Esophagus squamous epithelium (tissue), 5 donors: ENCODE data around the gene ZNF415. TPM values are rescaled to one million over a fixed set of nuclear protein-coding genes. Genes with fewer than 3 reads are reported as not detected.
"Not testable (repeated sequence)": the region's sequence is repeated elsewhere in the genome, so short reads cannot be mapped to it uniquely, and the experiment has no call there.

ENCODE experiments used
- DNase-seq: peaks from one replicate; lab custom pipeline; 2025; lab: John Stamatoyannopoulos, UW
- H3K27ac ChIP-seq, 4 donors: fragments of 200-600 bp; sonication (generic); one replicate each; pipeline ENCODE4 v1.5.1; 2016 to 2019; ENCODE audit warnings: mild to moderate bottlenecking in 1 of 4
- H3K27me3 ChIP-seq, 4 donors: fragments of 200-600 bp; sonication (generic); 1 replicate in 3 of 4; 2 replicates in 1 of 4; pipeline versions ENCODE4 v1.5.1 to v1.6.0; 2017 to 2021; ENCODE audit warnings: antibody characterized with exemption in 1 of 4
- H3K36me3 ChIP-seq, 3 donors: fragments of 200-600 bp; sonication (generic); one replicate each; pipeline ENCODE4 v1.5.1; 2016 to 2019
- H3K4me1 ChIP-seq, 3 donors: fragments of 200-600 bp; sonication (generic); one replicate each; pipeline ENCODE4 v1.5.1; 2017 to 2019
- H3K4me3 ChIP-seq, 4 donors: fragments of 200-600 bp; sonication (generic); 1 replicate in 3 of 4; 2 replicates in 1 of 4; pipeline ENCODE4 v1.5.1; 2016 to 2019; ENCODE audit warnings: mild to moderate bottlenecking in 2 of 4, moderate library complexity in 1 of 4
- H3K9me3 ChIP-seq, 3 donors: fragments of 200-600 bp; sonication (generic); one replicate each; pipeline ENCODE4 v1.5.1; 2016 to 2019
- POLR2A ChIP-seq, 4 donors: fragments of 450-650 bp; IDR thresholded peaks; one replicate each; pipeline ENCODE4 v1.6.1; 2017; ENCODE audit warnings: antibody characterized with exemption in 4 of 4, mild to moderate bottlenecking in 4 of 4, moderate library complexity in 3 of 4
- WGBS, 2 donors: methylation state at CpG; one replicate each; pipeline ENCODE4 v1.1.5; 2018; 5-methylcytosine and 5-hydroxymethylcytosine counted together
- intact Hi-C: fragments of 100-400 bp; cut with DNase I; formaldehyde crosslinking; loops from one replicate; pipeline ENCODE4 v1.15.0; 2022
- total RNA-seq, 4 donors: library from RNA; depleted of rRNA; stranded (reverse); fragments of >200 nt; gene quantifications; one replicate each; pipeline ENCODE4 v1.1.0, GENCODE V29; 2016
- TF ChIP-seq, protein P1 (sequence below), 6 experiments: fragments of 450-650 bp in 4 of 6; fragments of 200-600 bp in 2 of 6; sonication (generic) in 2 of 6; IDR thresholded peaks; one replicate each; pipeline ENCODE4 v1.5.1; 2016 to 2019; ENCODE audit warnings: antibody characterized with exemption in 6 of 6, mild to moderate bottlenecking in 4 of 6, moderate library complexity in 4 of 6
- donor health status: DM: yes; HTN: yes; CAD: no.

ZNF415 gene
- total RNA-seq, 4 donors from 2014 or later, result 0.26 to 4.6 (median 1.3) TPM

DNA sequence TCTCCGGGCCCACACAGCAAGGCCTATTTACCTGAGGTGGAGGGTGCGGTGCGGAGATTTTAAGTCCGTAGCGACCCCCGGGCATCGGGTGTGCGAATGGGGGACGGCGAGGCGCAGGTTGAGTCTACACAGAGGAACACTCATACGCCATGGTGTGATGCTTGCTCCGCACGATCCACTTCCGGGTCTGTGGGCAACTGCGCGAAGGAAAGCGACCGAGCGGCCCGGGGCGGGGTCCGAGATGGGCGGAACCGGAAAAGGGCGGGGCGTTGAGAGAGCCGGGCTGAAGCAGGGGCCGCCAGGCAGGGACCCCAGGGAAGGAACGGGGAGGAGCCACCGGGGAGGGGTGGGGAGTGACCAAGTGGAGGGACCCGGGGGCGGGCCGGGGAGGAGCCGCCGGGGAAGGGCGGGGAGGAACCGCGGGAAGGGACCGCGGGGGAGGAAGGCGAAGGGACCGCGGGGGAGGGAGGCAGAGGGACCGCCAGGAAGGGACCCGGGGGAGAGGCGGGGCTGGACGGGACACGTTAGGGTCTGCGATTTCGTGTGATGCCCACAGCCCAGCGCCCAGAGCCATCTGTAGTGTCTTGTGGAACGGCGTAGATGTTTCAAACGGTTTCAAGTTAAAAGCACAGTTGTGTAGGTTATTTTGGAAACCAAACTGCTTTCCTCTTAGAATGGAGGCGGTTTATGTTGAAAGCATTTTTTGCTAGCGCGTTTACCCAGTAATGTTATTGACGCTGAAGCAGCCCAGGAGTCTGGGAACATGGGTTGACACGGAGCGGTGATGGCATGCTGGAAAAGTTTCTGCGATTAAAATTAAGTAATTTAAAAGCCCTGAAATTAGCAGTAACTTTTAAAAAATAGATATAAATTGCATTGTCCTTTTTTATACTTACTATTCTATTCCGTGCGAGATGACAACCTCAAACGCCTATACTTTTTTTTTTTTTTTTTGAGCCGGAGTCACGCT is 29.2 kb downstream of the ZNF415 start, which contains the start of gene ZNF160:
Gene ZNF160, minus strand, starts transcription at position 189 of the 970 bp plus-strand sequence. CDS start 17,146 bp downstream, outside the sequence.
- WGBS, 2 donors, result 2% methylated on average over 26 to 38 of the region's 67 CpGs
- peak within 1 kb of the TSS; percentile 53 to 97 (median 84) for H3K4me3 ChIP-seq
- peak in 3 of 4 donors; percentile 50 to 86 (median 77) for TF ChIP-seq POLR2A (IDR thresholded peaks at IDR 0.05)
- TF ChIP-seq, protein P1, sequence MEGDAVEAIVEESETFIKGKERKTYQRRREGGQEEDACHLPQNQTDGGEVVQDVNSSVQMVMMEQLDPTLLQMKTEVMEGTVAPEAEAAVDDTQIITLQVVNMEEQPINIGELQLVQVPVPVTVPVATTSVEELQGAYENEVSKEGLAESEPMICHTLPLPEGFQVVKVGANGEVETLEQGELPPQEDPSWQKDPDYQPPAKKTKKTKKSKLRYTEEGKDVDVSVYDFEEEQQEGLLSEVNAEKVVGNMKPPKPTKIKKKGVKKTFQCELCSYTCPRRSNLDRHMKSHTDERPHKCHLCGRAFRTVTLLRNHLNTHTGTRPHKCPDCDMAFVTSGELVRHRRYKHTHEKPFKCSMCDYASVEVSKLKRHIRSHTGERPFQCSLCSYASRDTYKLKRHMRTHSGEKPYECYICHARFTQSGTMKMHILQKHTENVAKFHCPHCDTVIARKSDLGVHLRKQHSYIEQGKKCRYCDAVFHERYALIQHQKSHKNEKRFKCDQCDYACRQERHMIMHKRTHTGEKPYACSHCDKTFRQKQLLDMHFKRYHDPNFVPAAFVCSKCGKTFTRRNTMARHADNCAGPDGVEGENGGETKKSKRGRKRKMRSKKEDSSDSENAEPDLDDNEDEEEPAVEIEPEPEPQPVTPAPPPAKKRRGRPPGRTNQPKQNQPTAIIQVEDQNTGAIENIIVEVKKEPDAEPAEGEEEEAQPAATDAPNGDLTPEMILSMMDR (IDR thresholded peaks at IDR 0.05), result no peak
- intact Hi-C loops, result no loop called here
- H3K4me1 ChIP-seq, result peaks cover 8 to 37% (median 18%) of the 10 kb centered on the region in 3 donors
- H3K27me3 ChIP-seq, result no peaks in the 10 kb centered on the region
- H3K27ac ChIP-seq, result peak within 1 kb of the TSS; percentile 84 to 95 (median 92)
- DNase-seq, result peak; percentile 84
- H3K36me3 ChIP-seq, result peaks cover 0 to 21% (median 0%) of the 10 kb centered on the region in 3 donors
- no peaks in the 10 kb centered on the region for H3K9me3 ChIP-seq

DNA sequence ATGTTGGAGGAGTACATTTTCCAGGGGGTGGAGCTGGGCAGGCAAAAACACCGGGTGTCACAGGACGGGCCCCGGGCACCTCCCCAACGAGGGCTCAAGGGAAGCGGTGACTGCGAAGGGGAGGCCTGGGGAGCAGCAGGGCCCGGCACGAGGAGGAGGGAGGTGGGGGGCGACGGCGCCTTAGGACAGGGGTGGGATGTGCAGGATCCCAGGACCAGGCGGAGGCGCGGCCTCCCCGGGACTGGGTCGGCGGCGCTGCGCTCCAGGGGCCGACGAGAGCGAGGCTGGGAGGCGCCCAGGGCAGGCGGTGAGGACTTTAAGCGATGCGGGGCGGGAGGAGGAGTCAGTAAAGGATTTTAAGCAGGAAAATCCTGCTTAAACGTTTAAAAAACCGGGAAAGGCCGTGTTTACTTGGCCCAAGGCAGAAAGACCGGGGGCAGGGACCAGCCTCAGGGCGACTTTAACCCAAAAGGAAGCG is 29.9 kb downstream of the ZNF415 start:
- H3K4me1 ChIP-seq, result peaks cover 8 to 37% (median 18%) of the 10 kb centered on the region in 3 donors
- TF ChIP-seq, protein P1 (IDR thresholded peaks at IDR 0.05), result no peak
- no peak for TF ChIP-seq POLR2A (IDR thresholded peaks at IDR 0.05)
- no peaks in the 10 kb centered on the region for H3K27me3 ChIP-seq
- peak overlapping the region; percentile 84 to 95 (median 92) for H3K27ac ChIP-seq
- WGBS, 2 donors, result 0% methylated on average over 3 to 18 of the region's 33 CpGs
- DNase-seq, result no peak
- intact Hi-C loops, result no loop called here
- peak overlapping the region; percentile 53 to 97 (median 84) for H3K4me3 ChIP-seq
- no peaks in the 10 kb centered on the region for H3K9me3 ChIP-seq
- peaks cover 0 to 24% (median 0%) of the 10 kb centered on the region in 3 donors for H3K36me3 ChIP-seq

DNA sequence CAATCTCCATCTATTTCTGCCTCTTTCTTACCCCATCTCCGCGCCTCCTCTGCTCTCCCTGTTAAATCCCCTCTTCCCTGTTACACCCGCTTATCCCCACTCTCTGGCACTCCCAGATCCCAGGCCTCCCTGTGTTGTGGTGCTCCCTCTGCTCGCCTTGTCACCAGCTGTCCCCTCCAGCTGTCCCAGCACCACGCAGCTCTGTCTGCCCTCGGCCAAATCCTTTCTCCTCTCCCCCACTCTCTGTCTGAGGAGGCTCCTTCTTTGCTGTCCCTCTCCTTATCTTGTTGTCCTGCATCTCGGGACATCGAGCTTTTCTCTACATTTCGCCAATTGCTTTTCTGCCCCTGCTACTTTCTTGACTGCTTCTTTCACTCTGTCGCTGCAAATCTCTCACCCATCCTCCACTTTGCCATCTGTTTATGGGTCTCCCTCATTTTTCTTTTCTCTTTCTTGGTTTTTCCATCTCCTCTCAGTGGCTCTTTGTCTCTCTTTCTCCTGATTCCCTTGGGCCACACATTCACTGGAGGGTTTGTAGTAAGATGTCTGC is 30.4 kb downstream of the ZNF415 start:
- Histone ChIP-seq H3K4me3 (peak overlapping the region; percentile 53 to 97 (median 84)), H3K27me3 (no peaks in the 10 kb centered on the region), H3K4me1 (peaks cover 8 to 40% (median 18%) of the 10 kb centered on the region in 3 donors), H3K27ac (peak overlapping the region in 3 of 4 donors; percentile 84 to 95 (median 90)), H3K9me3 (no peaks in the 10 kb centered on the region), H3K36me3 (peaks cover 0 to 30% (median 0%) of the 10 kb centered on the region in 3 donors)
- 32 to 42% methylated on average over 10 of the region's 10 CpGs for WGBS, 2 donors
- no peak for TF ChIP-seq POLR2A (IDR thresholded peaks at IDR 0.05)
- TF ChIP-seq, protein P1 (IDR thresholded peaks at IDR 0.05), result no peak
- no peak for DNase-seq
- intact Hi-C loops, result no loop called here

DNA sequence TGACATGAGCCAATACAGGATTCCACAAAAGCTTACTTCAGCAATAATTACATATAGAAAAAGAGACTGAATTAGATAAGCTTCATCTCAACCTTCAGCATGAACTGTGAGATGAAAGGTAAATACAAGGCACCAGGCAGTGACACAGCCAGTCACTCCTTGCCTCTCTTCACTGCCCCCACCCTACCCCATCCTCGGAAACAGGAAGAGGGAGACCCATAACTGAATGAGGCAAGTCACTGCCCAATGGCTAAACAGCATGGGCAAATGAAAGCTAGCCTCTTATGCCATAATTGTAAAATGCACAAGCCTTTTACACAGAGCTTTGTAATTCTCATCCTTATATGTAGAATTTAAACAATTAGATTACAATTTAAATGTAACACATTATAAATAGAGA is 31.2 kb downstream of the ZNF415 start:
- WGBS, 2 donors, result 10 to 11% methylated on average over 1 of the region's 1 CpG
- intact Hi-C loops, result no loop called here
- Histone ChIP-seq H3K36me3 (peaks cover 0 to 30% (median 0%) of the 10 kb centered on the region in 3 donors), H3K4me1 (peaks cover 8 to 40% (median 18%) of the 10 kb centered on the region in 3 donors), H3K27me3 (no peaks in the 10 kb centered on the region), H3K9me3 (no peaks in the 10 kb centered on the region), H3K4me3 (peak overlapping the region in 1 of 4 donors; percentile 85), H3K27ac (no peak overlapping the region)
- no peak for DNase-seq
- no peak for TF ChIP-seq POLR2A (IDR thresholded peaks at IDR 0.05)
- TF ChIP-seq, protein P1 (IDR thresholded peaks at IDR 0.05), result no peak

DNA sequence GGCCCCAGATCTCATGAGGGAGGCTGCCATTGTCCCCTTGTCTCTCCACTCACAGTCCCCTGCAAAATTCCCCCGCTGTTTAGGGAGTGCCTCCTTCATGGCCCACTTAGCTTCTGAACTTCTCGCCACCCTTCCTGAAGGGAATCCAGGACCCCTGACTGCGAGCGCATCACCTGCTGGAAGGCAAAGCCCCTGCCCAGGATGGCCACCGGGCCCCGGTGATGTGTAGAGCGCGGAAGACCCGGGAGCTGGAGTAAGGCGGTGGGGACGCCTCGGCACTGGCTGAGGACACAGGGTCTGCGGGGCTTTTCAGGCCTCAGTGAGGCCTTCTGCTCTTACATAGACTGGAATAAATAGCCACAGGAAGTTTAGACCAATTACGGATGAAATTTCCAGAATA is 34.1 kb downstream of the ZNF415 start:
- Histone ChIP-seq H3K4me1 (peaks cover 8 to 31% (median 18%) of the 10 kb centered on the region in 3 donors), H3K36me3 (peaks cover 0 to 51% (median 0%) of the 10 kb centered on the region in 3 donors)
- H3K27me3 ChIP-seq, H3K9me3 ChIP-seq, DNase-seq, H3K27ac ChIP-seq, H3K4me3 ChIP-seq, intact Hi-C loops: not testable (repeated sequence)
- 80 to 97% methylated on average over 5 to 6 of the region's 14 CpGs for WGBS, 2 donors

DNA sequence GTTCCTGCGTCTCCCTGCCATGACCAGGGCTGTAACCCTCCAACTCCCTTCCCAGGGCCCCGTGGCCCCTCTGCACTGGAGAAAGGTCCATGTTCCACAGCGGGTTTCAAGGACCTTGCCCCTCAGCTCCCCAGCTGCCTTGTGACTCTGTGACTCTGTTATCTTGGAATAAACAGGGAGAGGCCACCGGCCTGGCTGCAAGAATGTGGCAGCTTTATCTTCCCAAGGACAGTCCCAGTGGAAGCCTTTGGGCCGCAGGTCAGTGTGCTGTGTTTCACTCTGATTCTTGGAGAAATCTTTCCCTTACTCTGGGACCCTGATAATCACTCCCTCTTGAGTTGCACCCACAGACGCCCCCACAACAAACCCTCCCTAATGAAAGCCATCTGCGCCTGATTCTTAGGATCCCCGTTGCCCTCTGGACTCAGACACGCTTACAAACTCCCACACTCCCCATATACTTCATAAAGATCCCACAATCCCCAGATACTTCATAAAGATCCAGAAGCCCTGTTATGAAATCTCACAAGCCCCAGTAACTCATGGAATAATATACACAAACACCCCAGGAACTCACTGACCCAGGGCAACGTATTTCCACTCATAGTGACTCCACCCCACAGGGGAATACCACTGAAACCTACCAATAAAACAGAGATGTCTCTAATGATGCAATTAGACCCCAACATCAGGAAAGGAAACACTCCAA is 35.6 kb downstream of the ZNF415 start:
- H3K27me3 ChIP-seq, H3K4me3 ChIP-seq, intact Hi-C loops, H3K27ac ChIP-seq, H3K9me3 ChIP-seq, DNase-seq: not testable (repeated sequence)
- H3K4me1 ChIP-seq, result peaks cover 4 to 25% (median 15%) of the 10 kb centered on the region in 3 donors
- WGBS, 2 donors, result 44 to 80% methylated on average over 1 of the region's 10 CpGs
- peaks cover 0 to 65% (median 0%) of the 10 kb centered on the region in 3 donors for H3K36me3 ChIP-seq

DNA sequence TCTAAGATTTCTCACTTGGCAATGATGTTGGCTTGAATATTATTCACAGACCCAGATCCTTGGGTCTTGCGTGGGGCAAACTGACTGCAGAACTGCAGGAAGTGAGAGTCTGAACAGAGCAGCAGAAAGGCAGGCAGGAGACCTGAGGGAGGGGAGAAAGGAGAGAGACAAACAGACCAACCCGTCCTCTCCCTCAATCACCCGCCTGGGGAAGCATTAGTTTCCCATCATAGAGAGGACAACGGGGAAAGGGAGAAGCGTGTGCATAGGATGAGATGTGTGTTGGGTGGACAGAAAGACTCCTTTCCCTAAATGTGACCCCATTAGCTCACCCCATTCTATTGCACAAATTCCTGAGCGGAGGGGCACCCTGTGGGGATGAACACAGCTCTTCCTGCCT is 36.1 kb downstream of the ZNF415 start:
- WGBS, 2 donors, result 40 to 53% methylated on average over 2 to 4 of the region's 6 CpGs
- H3K9me3 ChIP-seq, result not testable (repeated sequence)
- peaks cover under 1 to 71% (median 2%) of the 10 kb centered on the region in 3 donors for H3K36me3 ChIP-seq

More for the DNA sequence above, 36.1 kb downstream of the ZNF415 start:
- H3K4me3 ChIP-seq, DNase-seq, intact Hi-C loops, H3K27me3 ChIP-seq, H3K27ac ChIP-seq: not testable (repeated sequence)
- H3K4me1 ChIP-seq, result peaks cover 0 to 19% (median 10%) of the 10 kb centered on the region in 3 donors
